Kidney (tissue), 14 donors: Measurements from ENCODE around the gene FBXO24. TPM values are rescaled to one million over a fixed set of nuclear protein-coding genes. Genes with fewer than 3 reads are reported as not detected.

Experiments
- DNase-seq, 5 donors: peaks; one replicate each; pipeline ENCODE4 v3.0.0-alpha.2; 2013 to 2020
- FAIRE-seq: peaks from 2 replicates; lab custom pipeline; 2012; peaks lifted over from hg19 to GRCh38; lab: Jason Lieb, UNC
- H3K27ac ChIP-seq, 2 donors: one replicate each; pipeline ENCODE4 v1.7.0; 2013; ENCODE audit warnings: low read depth in 2 of 2, low read length in 2 of 2, inconsistent platforms in 1 of 2
- H3K27me3 ChIP-seq: one replicate; pipeline ENCODE4 v1.7.1; 2013; ENCODE audit warnings: low read length, inconsistent platforms; ENCODE audit not compliant: control insufficient read depth, insufficient read depth
- H3K36me3 ChIP-seq, 3 donors: one replicate each; pipeline versions ENCODE4 v1.7.0 to v1.7.1; 2013; ENCODE audit warnings: low read length in 3 of 3, control low read depth in 1 of 3, inconsistent platforms in 1 of 3; ENCODE audit not compliant: insufficient read depth in 3 of 3, control insufficient read depth in 2 of 3
- H3K4me1 ChIP-seq, 3 donors: one replicate each; pipeline versions ENCODE4 v1.7.0 to v1.7.1; 2013; ENCODE audit warnings: low read length in 3 of 3, inconsistent platforms in 1 of 3, low read depth in 1 of 3; ENCODE audit not compliant: control insufficient read depth in 2 of 3, insufficient read depth in 2 of 3
- H3K4me3 ChIP-seq, 3 donors: one replicate each; pipeline versions ENCODE4 v1.7.0 to v1.8.1; 2013; ENCODE audit warnings: low read length in 3 of 3, control low read depth in 1 of 3, inconsistent platforms in 1 of 3
- H3K9ac ChIP-seq, 3 donors: one replicate each; pipeline versions ENCODE4 v1.7.0 to v1.7.1; 2013; ENCODE audit warnings: low read length in 3 of 3, control low read depth in 1 of 3, inconsistent platforms in 1 of 3
- H3K9me3 ChIP-seq, 3 donors: one replicate each; pipeline versions ENCODE4 v1.7.0 to v1.7.1; 2013; ENCODE audit warnings: low read length in 3 of 3, control low read depth in 1 of 3, inconsistent platforms in 1 of 3; ENCODE audit not compliant: control insufficient read depth in 2 of 3, insufficient read depth in 1 of 3
- CTCF ChIP-seq: IDR thresholded peaks from 3 replicates; pipeline ENCODE4 v1.5.1; 2012; ENCODE audit warnings: mild to moderate bottlenecking, moderate library complexity, borderline replicate concordance; ENCODE audit not compliant: insufficient read depth; ENCODE audit errors: extremely low read depth
- intact Hi-C: fragments of 100-400 bp; cut with DNase I; formaldehyde crosslinking; loops from one replicate; pipeline ENCODE4 v1.11.1; 2022
- polyA plus RNA-seq: library from polyadenylated mRNA; stranded (reverse); fragments of 350-450 nt; fragmentation: Illumina TruSeq; extraction: RNeasy Lipid Tissue Mini Kit (QIAGEN cat#74804); gene quantifications from one replicate; pipeline ENCODE4 v1.2.3, GENCODE V29; 2014; ENCODE audit warnings: low read depth, low replicate concordance; ENCODE audit not compliant: insufficient read depth
- total RNA-seq: library from RNA; stranded (reverse); fragmentation: NEBNext Ultra II Directional; extraction: Animal tissue kit (Norgen Biotek cat#: 25700); gene quantifications from one replicate; pipeline ENCODE4 v1.2.1, GENCODE V29; 2021
- donor health status: control.
- donor health status: control.
- donor health status: control.
- donor health status: control.
- donor health status: control.
- donor health status: DM: yes; HTN: yes; CAD: no.
- donor health status: Normal renal cell carcinoma (clear cell type).

The FBXO24 gene
- total and polyA plus RNA-seq, 2 donors from 2014 or later, result 0.60 to 0.95 TPM

DNA sequence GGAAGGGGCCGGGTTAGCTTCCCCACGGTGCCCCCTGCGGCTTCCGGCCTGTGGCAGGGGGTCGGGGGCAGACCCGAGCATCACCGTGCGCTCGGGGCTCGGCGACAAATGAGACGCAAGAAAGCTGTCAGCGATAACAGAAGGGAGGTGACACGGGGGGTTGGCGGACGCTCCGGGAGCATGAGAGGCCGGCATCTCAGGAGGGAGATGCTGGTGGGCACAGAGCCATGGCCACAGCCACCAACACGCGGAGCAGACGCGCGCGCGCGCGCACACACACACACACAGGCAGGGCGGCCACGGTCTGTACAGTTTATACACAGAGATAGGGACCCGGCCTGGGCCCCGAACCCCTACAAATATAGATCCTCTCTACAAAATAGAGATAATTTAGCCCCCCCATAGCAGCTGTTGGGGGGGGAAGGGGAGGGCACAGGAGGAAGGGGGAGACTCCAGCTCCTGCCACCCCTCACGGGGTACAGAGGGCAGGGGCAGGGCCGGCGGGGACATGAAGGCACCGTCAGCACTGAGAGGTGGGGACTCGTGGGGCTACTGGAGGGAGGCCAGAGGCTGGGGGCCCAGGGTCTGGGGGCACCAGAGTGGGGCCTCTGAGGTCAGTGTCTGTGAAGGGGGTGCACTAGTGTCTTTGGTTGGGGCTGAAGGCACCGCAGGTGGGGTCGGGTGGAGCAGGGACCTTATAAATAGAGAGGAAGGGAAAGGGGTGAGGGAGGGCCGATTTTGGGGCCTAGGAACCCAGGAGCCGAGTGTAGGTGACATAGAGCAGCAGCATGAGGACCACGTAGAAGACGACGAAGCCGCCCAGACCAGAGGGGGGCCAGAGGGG lies 11.5 kb upstream of the FBXO24 start:
- no peak for TF ChIP-seq CTCF
- FAIRE-seq (no peak), DNase-seq (no peak)
- H3K9me3 ChIP-seq, result no peaks in the 10 kb centered on the region
- peaks cover 0 to 4% (median 0%) of the 10 kb centered on the region in 3 donors for H3K4me1 ChIP-seq
- no peaks in the 10 kb centered on the region for H3K27me3 ChIP-seq
- H3K4me3 ChIP-seq, result no peak overlapping the region
- intact Hi-C loops, result loop anchor here (10.0 kb wide), 1 partner anchor 110 kb away; no protein-coding TSS in a partner anchor
- no peak overlapping the region for H3K27ac ChIP-seq
- H3K9ac ChIP-seq, result no peak overlapping the region
- peaks cover 0 to 25% (median 14%) of the 10 kb centered on the region in 3 donors for H3K36me3 ChIP-seq

GRCh38 chr7:100575206-100575631 lies 10.9 kb upstream of the FBXO24 start:
- Histone ChIP-seq H3K27me3 (no peaks in the 10 kb centered on the region), H3K27ac (no peak overlapping the region), H3K4me1 (peaks cover 0 to under 1% (median 0%) of the 10 kb centered on the region in 3 donors), H3K9me3 (no peaks in the 10 kb centered on the region), H3K9ac (no peak overlapping the region), H3K4me3 (no peak overlapping the region), H3K36me3 (peaks cover 2 to 27% (median 20%) of the 10 kb centered on the region in 3 donors)
- intact Hi-C loops, result loop anchor here (10.0 kb wide), 1 partner anchor 110 kb away; no protein-coding TSS in a partner anchor
- peak in 3 of 5 donors; percentile 53 to 80 (median 58) for DNase-seq
- TF ChIP-seq CTCF, result no peak
- FAIRE-seq, result no peak

GRCh38 chr7:100575746-100576383 lies 10.3 kb upstream of the FBXO24 start:
- H3K27ac ChIP-seq, result no peak overlapping the region
- H3K4me1 ChIP-seq, result no peaks in the 10 kb centered on the region
- FAIRE-seq (no peak), DNase-seq (no peak)
- H3K36me3 ChIP-seq, result peaks cover 8 to 34% (median 26%) of the 10 kb centered on the region in 3 donors
- intact Hi-C loops, result loop anchor here (10.0 kb wide), 1 partner anchor 109 kb away; no protein-coding TSS in a partner anchor
- no peak overlapping the region for H3K4me3 ChIP-seq
- no peak overlapping the region for H3K9ac ChIP-seq
- no peaks in the 10 kb centered on the region for H3K9me3 ChIP-seq
- TF ChIP-seq CTCF, result no peak
- H3K27me3 ChIP-seq, result no peaks in the 10 kb centered on the region
